Memory B cell (primary cell): ENCODE measurements around the gene ATXN1.

Source experiments
- ATAC-seq: fragments of 150-1000 bp; cut with Tn5 transposase; 2 replicates; pipeline ENCODE4 v1.10.0; 2021; ENCODE audit warnings: low read depth, mild to moderate bottlenecking, moderate library complexity
- DNase-seq, 2 donors: peaks; one replicate each; pipeline ENCODE4 v3.0.0; 2022; ENCODE audit warnings: low spot score in 2 of 2
- H3K27ac Mint-ChIP-seq: one replicate; pipeline ENCODE4 v1.8.0; 2022; ENCODE audit warnings: mild to moderate bottlenecking, moderate library complexity, mixed read lengths
- H3K27me3 Mint-ChIP-seq: one replicate; pipeline ENCODE4 v1.8.0; 2022; ENCODE audit warnings: mixed read lengths
- H3K36me3 Mint-ChIP-seq: one replicate; pipeline ENCODE4 v1.8.0; 2022; ENCODE audit warnings: mild to moderate bottlenecking, mixed read lengths
- H3K4me1 Mint-ChIP-seq: one replicate; pipeline ENCODE4 v1.8.0; 2022; ENCODE audit warnings: mixed read lengths
- H3K4me3 Mint-ChIP-seq: one replicate; pipeline ENCODE4 v1.8.0; 2022; ENCODE audit warnings: mild to moderate bottlenecking, moderate library complexity, mixed read lengths
- H3K9me3 Mint-ChIP-seq: one replicate; pipeline ENCODE4 v1.8.0; 2022; ENCODE audit warnings: mixed read lengths

The ATXN1 gene

GRCh38 chr6:16760516-16761470, at the start of gene ATXN1:
ATXN1 (minus strand) TSS chr6:16761460.
- Mint-ChIP-seq H3K27ac (peak within 1 kb of the TSS; percentile 99), H3K9me3 (no peaks in the 10 kb centered on the region), H3K36me3 (no peaks in the 10 kb centered on the region), H3K4me3 (peak within 1 kb of the TSS; percentile 100), H3K27me3 (no peaks in the 10 kb centered on the region), H3K4me1 (peaks cover 17% of the 10 kb centered on the region)
- ATAC-seq = peak; percentile 14
- peak; percentile 53 to 57 for DNase-seq

GRCh38 chr6:16810411-16810810, 49.2 kb upstream of the ATXN1 start:
- no peak overlapping the region for H3K27ac Mint-ChIP-seq
- peaks cover 7% of the 10 kb centered on the region for H3K27me3 Mint-ChIP-seq
- ATAC-seq (no peak), DNase-seq (no peak)
- peaks cover 15% of the 10 kb centered on the region for H3K9me3 Mint-ChIP-seq
- peaks cover 11% of the 10 kb centered on the region for H3K36me3 Mint-ChIP-seq
- no peak overlapping the region for H3K4me3 Mint-ChIP-seq
- no peaks in the 10 kb centered on the region for H3K4me1 Mint-ChIP-seq

- no peak overlapping the region for H3K27ac Mint-ChIP-seq
- peaks cover 15% of the 10 kb centered on the region for H3K9me3 Mint-ChIP-seq
- peaks cover 7% of the 10 kb centered on the region for H3K27me3 Mint-ChIP-seq
- DNase-seq (no peak), ATAC-seq (no peak)
- H3K4me3 Mint-ChIP-seq = no peak overlapping the region
- H3K4me1 Mint-ChIP-seq = no peaks in the 10 kb centered on the region
- H3K36me3 Mint-ChIP-seq = peaks cover 11% of the 10 kb centered on the region
These were observed 48.6 kb upstream of the ATXN1 start for GRCh38 chr6:16809753-16810358.

- Mint-ChIP-seq H3K27me3 (peaks cover 7% of the 10 kb centered on the region), H3K4me1 (no peaks in the 10 kb centered on the region), H3K36me3 (peaks cover 9% of the 10 kb centered on the region), H3K9me3 (peaks cover 11% of the 10 kb centered on the region), H3K27ac (no peak overlapping the region), H3K4me3 (no peak overlapping the region)
- ATAC-seq = no peak
- DNase-seq = no peak
These were observed 46.7 kb upstream of the ATXN1 start for GRCh38 chr6:16807956-16808355.

- no peak for ATAC-seq
- Mint-ChIP-seq H3K4me1 (no peaks in the 10 kb centered on the region), H3K27ac (no peak overlapping the region), H3K27me3 (peaks cover 7% of the 10 kb centered on the region), H3K36me3 (peaks cover 3% of the 10 kb centered on the region), H3K9me3 (peaks cover 5% of the 10 kb centered on the region), H3K4me3 (no peak overlapping the region)
- DNase-seq = no peak
These were observed 45.1 kb upstream of the ATXN1 start for GRCh38 chr6:16806363-16806762.

GRCh38 chr6:16805243-16805950, 44.1 kb upstream of the ATXN1 start:
- Mint-ChIP-seq H3K27ac (no peak overlapping the region), H3K27me3 (peaks cover 6% of the 10 kb centered on the region), H3K36me3 (peaks cover 3% of the 10 kb centered on the region), H3K9me3 (peaks cover 4% of the 10 kb centered on the region), H3K4me1 (peaks cover 1% of the 10 kb centered on the region), H3K4me3 (no peak overlapping the region)
- DNase-seq (no peak), ATAC-seq (no peak)

GRCh38 chr6:16804546-16805242, 43.4 kb upstream of the ATXN1 start:
- no peak overlapping the region for H3K27ac Mint-ChIP-seq
- peaks cover 4% of the 10 kb centered on the region for H3K27me3 Mint-ChIP-seq
- peaks cover 2% of the 10 kb centered on the region for H3K4me1 Mint-ChIP-seq
- H3K9me3 Mint-ChIP-seq = peaks cover 2% of the 10 kb centered on the region
- no peak overlapping the region for H3K4me3 Mint-ChIP-seq
- peaks cover 2% of the 10 kb centered on the region for H3K36me3 Mint-ChIP-seq
- ATAC-seq (no peak), DNase-seq (no peak)

- ATAC-seq (no peak), DNase-seq (no peak)
- H3K27me3 Mint-ChIP-seq = peaks cover 4% of the 10 kb centered on the region
- no peaks in the 10 kb centered on the region for H3K36me3 Mint-ChIP-seq
- H3K9me3 Mint-ChIP-seq = no peaks in the 10 kb centered on the region
- H3K4me1 Mint-ChIP-seq = peaks cover 2% of the 10 kb centered on the region
- H3K4me3 Mint-ChIP-seq = no peak overlapping the region
- no peak overlapping the region for H3K27ac Mint-ChIP-seq
These were observed 42.3 kb upstream of the ATXN1 start for GRCh38 chr6:16803294-16804200.

- H3K27ac Mint-ChIP-seq = no peak overlapping the region
These were observed 40.8 kb upstream of the ATXN1 start for GRCh38 chr6:16802071-16802470.

GRCh38 chr6:16800942-16801341, 39.7 kb upstream of the ATXN1 start:
- Mint-ChIP-seq H3K4me1 (peaks cover 2% of the 10 kb centered on the region), H3K9me3 (no peaks in the 10 kb centered on the region), H3K27ac (no peak overlapping the region), H3K4me3 (no peak overlapping the region), H3K36me3 (no peaks in the 10 kb centered on the region), H3K27me3 (no peaks in the 10 kb centered on the region)
- no peak for ATAC-seq
- no peak for DNase-seq

More at GRCh38 chr6:16802071-16802470, 40.8 kb upstream of the ATXN1 start:
- ATAC-seq = no peak
- Mint-ChIP-seq H3K36me3 (no peaks in the 10 kb centered on the region), H3K9me3 (no peaks in the 10 kb centered on the region), H3K4me3 (no peak overlapping the region), H3K27me3 (peaks cover 3% of the 10 kb centered on the region), H3K4me1 (peaks cover 2% of the 10 kb centered on the region)
- DNase-seq = no peak

- H3K27ac Mint-ChIP-seq = no peak overlapping the region
- H3K4me3 Mint-ChIP-seq = no peak overlapping the region
- no peaks in the 10 kb centered on the region for H3K27me3 Mint-ChIP-seq
- no peak for DNase-seq
- no peaks in the 10 kb centered on the region for H3K9me3 Mint-ChIP-seq
- peaks cover 2% of the 10 kb centered on the region for H3K4me1 Mint-ChIP-seq
- no peaks in the 10 kb centered on the region for H3K36me3 Mint-ChIP-seq
- no peak for ATAC-seq
These were observed 39.1 kb upstream of the ATXN1 start for GRCh38 chr6:16800341-16800740.

- no peak for DNase-seq
- H3K27me3 Mint-ChIP-seq = peaks cover 2% of the 10 kb centered on the region
- H3K9me3 Mint-ChIP-seq = no peaks in the 10 kb centered on the region
- no peak overlapping the region for H3K4me3 Mint-ChIP-seq
- H3K27ac Mint-ChIP-seq = no peak overlapping the region
- ATAC-seq = no peak
- peaks cover 2% of the 10 kb centered on the region for H3K4me1 Mint-ChIP-seq
- peaks cover 2% of the 10 kb centered on the region for H3K36me3 Mint-ChIP-seq
These were observed 38.3 kb upstream of the ATXN1 start for GRCh38 chr6:16799279-16800193.
